Motor neuron (in vitro differentiated cells): ENCODE measurements around the gene ACAP2. TPM values are rescaled to one million over a fixed set of nuclear protein-coding genes. Genes with fewer than 3 reads are reported as not detected.
"Not testable (repeated sequence)": the region's sequence is repeated elsewhere in the genome, so short reads cannot be mapped to it uniquely, and the experiment has no call there.

Source experiments
- ATAC-seq, 8 experiments: fragments of 200-7000 bp; cut with Tn5 transposase; replicated peaks in 6 of 8; 2 replicates each; pipeline ENCODE4 v1.8.0; 2021; ENCODE audit warnings: mild to moderate bottlenecking in 8 of 8, moderate library complexity in 8 of 8
- H3K27ac ChIP-seq, 2 donors: fragments of 250-450 bp; sonication (Bioruptor Pico); 2 replicates each; pipeline ENCODE4 v1.9.0; 2021; ENCODE audit warnings: antibody characterized with exemption in 2 of 2, mild to moderate bottlenecking in 2 of 2, moderate library complexity in 1 of 2
- H3K4me1 ChIP-seq, 2 donors: fragments of 250-450 bp; sonication (Bioruptor Pico); replicated peaks in 1 of 2; 2 replicates each; pipeline ENCODE4 v1.6.1; 2021; ENCODE audit warnings: antibody characterized with exemption in 2 of 2, mild to moderate bottlenecking in 2 of 2, moderate library complexity in 1 of 2
- H3K4me3 ChIP-seq, 5 donors: fragments of 250-450 bp; sonication (Bioruptor Pico); 2 replicates each; pipeline ENCODE4 v1.9.0; 2021; ENCODE audit warnings: antibody characterized with exemption in 5 of 5, mild to moderate bottlenecking in 5 of 5, moderate library complexity in 4 of 5
- WGBS, 10 experiments: fragments of 450-650 bp; shearing (Covaris generic); methylation state at CpG; one replicate each; pipeline ENCODE4 v1.0.0; 2022; 5-methylcytosine and 5-hydroxymethylcytosine counted together
- in situ Hi-C, 9 experiments: fragments of 400-800 bp; cut with MboI; loops; one replicate each; pipeline ENCODE4 v1.15.0; 2021; ENCODE audit warnings: low sequenced_read_pairs in 9 of 9, low pct_unique_long_range_greater_than_20kb in 2 of 9; ENCODE audit not compliant: unreplicated experiment in 9 of 9
- total RNA-seq, 8 experiments: library from RNA; unstranded; fragments of 300-600 nt; gene quantifications; 2 replicates each; pipeline versions ENCODE4 v1.2.3 to v1.2.4, GENCODE V29; 2022

ACAP2 gene
- total RNA-seq, 8 experiments from 2014 or later = 35.8 to 75.8 (median 52.7) TPM

DNA sequence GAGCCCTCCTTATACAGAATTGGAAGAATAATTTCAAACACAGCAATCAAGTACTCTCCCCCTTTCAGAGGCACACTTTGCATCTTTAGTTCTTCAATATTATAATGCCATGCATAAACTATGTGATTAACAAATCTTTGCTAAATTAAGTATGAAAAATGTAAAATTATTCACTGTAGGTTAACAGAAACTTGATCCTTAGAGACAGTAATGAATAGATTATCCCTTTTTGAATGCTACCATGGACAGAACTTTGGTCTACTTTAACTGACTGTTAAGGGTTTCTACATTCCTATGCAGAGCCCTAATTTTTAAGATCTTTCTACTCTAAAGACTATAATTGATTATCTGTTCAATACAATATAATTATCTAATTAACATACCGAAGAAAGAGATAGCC lies 146.2 kb downstream of the ACAP2 start:
- WGBS, 10 experiments = 82 to 100% (median 100%) methylated on average over 1 of the region's 1 CpG; no CpG with 5 or more reads in 1 of the 10 experiments
- no peaks in the 10 kb centered on the region for H3K4me1 ChIP-seq
- in situ Hi-C loops = loop anchor here in 2 of 9 experiments (25.0 kb wide), 1 partner anchor 216 kb away; no protein-coding TSS in a partner anchor

DNA sequence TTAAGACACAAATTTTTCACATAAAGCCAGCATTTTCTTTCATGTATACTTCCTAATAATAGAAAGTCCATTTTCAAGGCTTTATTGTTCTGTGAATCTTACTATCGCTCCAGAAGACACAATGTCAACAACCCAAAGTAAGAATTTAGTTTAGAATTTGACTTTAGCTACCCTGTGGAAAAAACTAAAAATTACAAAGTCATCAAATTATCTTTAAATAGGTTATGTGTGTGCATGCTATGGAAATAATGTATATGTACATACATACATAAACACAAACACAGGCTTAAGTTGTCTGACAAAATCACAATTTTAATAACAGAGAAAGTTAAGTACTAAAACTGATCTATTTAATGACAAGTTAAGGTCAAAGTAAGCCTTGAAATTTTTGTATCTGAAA lies 151.7 kb downstream of the ACAP2 start:
- ATAC-seq = no peak
- H3K27ac ChIP-seq = no peak overlapping the region
- H3K4me3 ChIP-seq = no peak overlapping the region
- WGBS, 10 experiments = 75 to 100% (median 100%) methylated on average over 1 of the region's 1 CpG; no CpG with 5 or more reads in 3 of the 10 experiments
- H3K4me1 ChIP-seq = no peaks in the 10 kb centered on the region
- in situ Hi-C loops = loop anchor here in 2 of 9 experiments (25.0 kb wide), 1 partner anchor 221 kb away; no protein-coding TSS in a partner anchor

More for the DNA sequence above, 146.2 kb downstream of the ACAP2 start:
- Histone ChIP-seq H3K27ac (no peak overlapping the region), H3K4me3 (no peak overlapping the region)
- peak in 2 of 8 experiments; percentile 38 to 80 for ATAC-seq

DNA sequence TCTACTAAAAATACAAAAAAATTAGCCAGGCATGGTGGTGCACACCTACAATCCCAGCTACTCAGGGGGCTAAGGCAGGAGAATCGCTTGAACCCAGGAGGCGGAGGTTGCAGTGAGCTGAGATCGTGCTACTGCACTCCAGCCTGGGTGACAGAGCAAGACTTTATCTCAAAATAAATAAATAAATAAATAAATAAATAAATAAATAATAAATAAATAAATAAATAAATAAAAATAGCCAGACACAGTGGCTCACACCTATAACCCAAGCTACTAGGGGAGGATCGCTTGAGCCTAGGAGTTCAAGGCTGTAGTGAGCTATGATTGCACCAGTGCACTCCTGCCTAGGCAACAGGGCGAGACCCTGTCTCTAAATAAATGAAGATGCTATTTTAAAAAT lies 152.2 kb downstream of the ACAP2 start:
- in situ Hi-C loops = loop anchor here in 2 of 9 experiments (25.0 kb wide), 1 partner anchor 222 kb away; no protein-coding TSS in a partner anchor
- 93 to 100% (median 100%) methylated on average over 1 to 4 of the region's 5 CpGs; no CpG with 5 or more reads in 3 of the 10 experiments for WGBS, 10 experiments
- not testable (repeated sequence) for ATAC-seq, H3K4me1 ChIP-seq, H3K4me3 ChIP-seq, H3K27ac ChIP-seq

DNA sequence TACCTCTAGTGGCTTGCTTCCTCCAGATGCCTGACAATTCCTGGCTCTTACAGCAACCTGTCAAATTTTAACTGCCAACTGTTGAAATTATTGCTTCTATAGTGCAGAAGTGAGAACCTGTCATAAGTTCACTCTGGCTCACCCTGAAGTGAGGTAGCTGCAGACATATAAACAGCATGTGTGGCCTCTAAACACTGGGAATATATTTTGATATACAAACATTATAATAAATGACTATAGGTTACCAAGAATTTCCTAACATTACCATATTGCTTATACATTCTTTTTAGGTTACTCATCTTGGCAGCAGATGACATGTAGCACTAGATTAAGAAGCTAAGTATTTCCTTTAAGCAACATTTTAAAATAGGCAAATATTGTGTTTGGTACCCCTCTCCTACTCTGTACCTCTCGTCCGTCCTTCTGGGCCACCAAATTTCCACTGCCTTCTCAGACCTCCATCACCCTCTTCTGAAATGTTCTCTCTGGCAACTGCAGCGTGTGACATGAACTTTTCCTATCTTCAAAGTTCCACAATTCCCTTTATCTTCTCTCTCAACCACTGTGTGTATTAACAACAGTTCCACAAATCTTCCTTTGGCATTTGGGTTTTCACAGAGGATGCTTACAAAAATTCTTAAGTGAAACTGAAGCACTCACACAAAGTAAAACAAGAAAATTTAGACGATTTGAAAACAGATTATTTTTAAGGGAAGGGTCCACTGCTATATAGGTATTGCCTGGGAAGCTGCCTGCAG lies 156.5 kb downstream of the ACAP2 start:
- in situ Hi-C loops = loop anchor here in 2 of 9 experiments (25.0 kb wide), 1 partner anchor 226 kb away; no protein-coding TSS in a partner anchor

DNA sequence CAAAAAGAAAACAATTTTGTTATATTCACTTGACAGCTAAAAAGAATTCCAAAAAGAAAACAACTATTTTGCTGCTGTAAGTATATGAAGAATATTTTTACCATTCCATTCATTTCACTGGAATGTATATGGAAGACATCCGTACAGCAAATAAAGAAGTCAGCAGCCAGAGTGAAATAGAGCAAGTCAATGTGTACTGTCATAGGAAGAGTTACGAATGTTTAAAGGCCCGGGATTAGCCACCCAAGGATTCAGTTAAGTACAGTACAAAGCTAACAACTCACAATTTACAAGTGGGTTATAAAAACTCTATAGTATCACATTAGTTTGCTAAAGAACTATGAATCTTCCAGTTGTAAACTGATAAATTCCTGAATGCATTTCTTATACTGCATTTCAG lies 157.4 kb downstream of the ACAP2 start:
- in situ Hi-C loops = loop anchor here in 2 of 9 experiments (25.0 kb wide), 1 partner anchor 227 kb away; no protein-coding TSS in a partner anchor
- WGBS, 10 experiments = 88 to 100% (median 95%) methylated on average over 2 to 3 of the region's 3 CpGs; no CpG with 5 or more reads in 1 of the 10 experiments

More for the DNA sequence above, 156.5 kb downstream of the ACAP2 start:
- 50 to 100% (median 68%) methylated on average over 1 to 4 of the region's 4 CpGs; no CpG with 5 or more reads in 1 of the 10 experiments for WGBS, 10 experiments
- no peak overlapping the region for H3K4me3 ChIP-seq
- no peaks in the 10 kb centered on the region for H3K4me1 ChIP-seq
- peak in 2 of 8 experiments; percentile 21 to 72 for ATAC-seq
- no peak overlapping the region for H3K27ac ChIP-seq

DNA sequence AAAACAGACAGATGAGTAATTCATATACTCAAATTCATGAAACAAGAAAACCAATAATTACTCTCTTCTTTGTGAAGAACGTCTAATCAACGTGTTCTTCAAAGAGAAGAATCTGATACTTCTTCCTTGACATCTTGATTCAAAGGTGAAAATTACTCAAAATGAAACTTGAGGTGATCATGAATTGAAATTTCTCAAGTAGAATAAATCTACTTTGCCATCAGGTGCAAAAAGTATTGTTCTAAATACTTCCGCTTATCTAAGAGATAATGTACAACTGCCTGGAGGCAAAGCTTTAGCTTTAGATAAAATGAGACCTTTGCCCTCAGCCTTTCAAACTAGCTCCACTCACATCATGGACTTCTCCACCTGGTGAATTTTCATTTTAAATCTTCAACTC lies 158.0 kb downstream of the ACAP2 start:
- no peak overlapping the region for H3K27ac ChIP-seq
- no peak for ATAC-seq
- H3K4me3 ChIP-seq = no peak overlapping the region
- in situ Hi-C loops = loop anchor here in 2 of 9 experiments (25.0 kb wide), 1 partner anchor 227 kb away; no protein-coding TSS in a partner anchor
- WGBS, 10 experiments = 52 to 100% (median 94%) methylated on average over 1 to 3 of the region's 3 CpGs; no CpG with 5 or more reads in 1 of the 10 experiments
- no peaks in the 10 kb centered on the region for H3K4me1 ChIP-seq

More for the DNA sequence above, 157.4 kb downstream of the ACAP2 start:
- ATAC-seq = no peak
- H3K27ac ChIP-seq = no peak overlapping the region
- H3K4me1 ChIP-seq = no peaks in the 10 kb centered on the region
- H3K4me3 ChIP-seq = no peak overlapping the region

DNA sequence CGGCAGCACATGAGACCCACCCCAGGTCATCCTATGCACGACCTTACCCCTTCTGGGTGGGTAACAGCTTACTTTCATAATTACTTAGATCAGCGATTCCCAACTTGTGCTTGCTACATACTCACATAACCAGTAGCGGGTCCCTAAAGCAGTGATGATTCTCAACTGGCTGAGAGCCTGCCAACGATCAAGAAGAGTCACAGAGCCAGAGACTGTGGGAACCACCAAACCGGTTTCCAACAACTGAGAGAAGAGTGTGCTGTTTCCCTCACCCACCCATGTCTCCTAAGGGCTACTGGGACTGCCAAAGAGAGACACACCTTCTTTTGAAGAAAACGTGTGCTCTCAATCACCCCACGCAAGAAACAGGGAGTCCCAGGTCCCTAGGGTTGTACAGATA lies 159.9 kb downstream of the ACAP2 start:
- no peak overlapping the region for H3K4me3 ChIP-seq
- in situ Hi-C loops = loop anchor here in 2 of 9 experiments (25.0 kb wide), 1 partner anchor 229 kb away; no protein-coding TSS in a partner anchor
- 10 to 93% (median 82%) methylated on average over 1 to 8 of the region's 8 CpGs; no CpG with 5 or more reads in 2 of the 10 experiments for WGBS, 10 experiments
- H3K27ac ChIP-seq = no peak overlapping the region
- ATAC-seq = peak in 3 of 8 experiments; percentile 25 to 75 (median 48)
- no peaks in the 10 kb centered on the region for H3K4me1 ChIP-seq

DNA sequence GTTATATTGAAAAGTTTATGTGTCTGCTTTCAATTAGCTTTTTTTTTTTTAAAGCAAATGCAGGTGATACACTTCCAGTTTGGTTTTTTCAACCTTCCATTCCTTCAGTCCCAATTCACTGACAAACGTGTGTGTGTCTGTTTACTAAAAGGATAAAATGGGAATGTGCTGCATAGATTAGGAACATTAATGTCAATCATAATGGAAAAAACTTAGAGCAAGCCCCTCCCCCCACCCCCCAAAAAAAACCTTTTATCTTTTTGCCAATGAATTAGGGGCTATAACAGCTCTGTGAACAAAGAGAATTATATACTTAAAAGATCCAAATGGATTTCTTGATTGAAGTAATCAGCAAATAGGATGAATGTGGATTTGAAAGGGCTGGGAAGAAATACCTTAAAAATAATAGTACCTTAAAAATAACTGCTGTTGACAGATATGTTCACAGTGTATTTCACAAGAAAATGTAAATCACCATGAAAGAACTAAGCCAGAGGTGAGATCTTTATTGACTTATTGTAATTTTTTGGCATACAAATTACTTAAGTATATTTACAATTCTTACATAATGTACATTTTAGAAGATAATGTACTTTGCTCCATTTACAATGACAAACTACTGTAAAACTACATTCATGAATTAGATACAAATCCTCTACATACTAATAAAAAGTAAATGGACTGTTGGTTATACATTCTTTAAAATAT lies 168.4 kb downstream of the ACAP2 start:
- ATAC-seq = no peak
- H3K27ac ChIP-seq = no peak overlapping the region
- H3K4me3 ChIP-seq = no peak overlapping the region
- WGBS, 10 experiments = 0 to 80% (median 43%) methylated on average over 1 of the region's 1 CpG; no CpG with 5 or more reads in 1 of the 10 experiments
- H3K4me1 ChIP-seq = peaks cover 7 to 10% of the 10 kb centered on the region in 2 donors
- in situ Hi-C loops = loop anchor here in 4 of 9 experiments (10.0 to 25.0 kb wide), 3 partner anchors 250 to 587 kb away; partner anchors contain the start of genes FAM43A (in 2 of the 4) and PPP1R2 (in 2 of the 4)

DNA sequence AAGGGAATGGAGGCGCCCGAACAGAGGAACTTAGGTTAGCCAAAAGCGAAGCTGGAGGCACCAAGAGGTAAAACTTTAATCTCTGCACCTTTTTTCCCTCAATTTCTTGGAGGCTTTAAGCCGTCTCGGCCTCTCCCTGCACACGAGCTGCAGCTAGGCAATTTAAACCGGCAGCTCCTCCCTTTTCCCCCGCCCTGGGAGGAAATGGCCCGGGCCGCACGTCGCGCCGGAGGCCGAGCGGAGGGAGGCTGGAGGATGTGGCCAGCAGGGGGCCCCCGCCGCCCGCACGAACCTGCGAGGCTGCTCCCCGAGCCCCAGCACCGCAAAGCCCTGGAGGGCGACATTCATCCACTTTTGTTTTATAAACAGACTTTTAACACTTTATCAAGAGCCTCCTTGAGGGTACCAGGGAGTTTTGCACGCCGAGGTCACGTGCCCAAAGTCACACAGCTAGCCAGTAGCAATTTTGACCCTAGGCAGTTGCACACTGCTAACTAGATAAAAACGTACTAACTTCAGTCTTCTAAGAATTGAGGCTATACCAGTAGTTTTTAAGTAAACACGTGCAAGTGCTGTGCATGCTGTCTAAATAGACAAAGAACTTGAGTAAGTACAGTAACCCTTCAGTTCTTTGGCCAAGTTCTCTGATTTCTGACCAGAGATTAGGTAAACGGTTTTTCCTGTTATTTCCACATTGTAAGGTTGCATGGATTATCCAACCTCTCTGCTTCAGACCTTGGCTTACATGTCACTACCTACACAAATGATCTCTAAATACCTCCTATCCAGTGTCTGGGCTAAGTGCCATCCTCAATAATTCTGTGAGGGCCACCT lies 171.2 kb downstream of the ACAP2 start:
- peak overlapping the region; percentile 86 to 93 for H3K27ac ChIP-seq
- 0 to 20% (median 5%) methylated on average over 2 to 18 of the region's 30 CpGs for WGBS, 10 experiments
- in situ Hi-C loops = loop anchor here in 4 of 9 experiments (10.0 to 25.0 kb wide), 3 partner anchors 253 to 584 kb away; partner anchors contain the start of genes FAM43A (in 2 of the 4) and PPP1R2 (in 2 of the 4)
- ATAC-seq = peak; percentile 64 to 81 (median 78)
- peaks cover 12 to 15% of the 10 kb centered on the region in 2 donors for H3K4me1 ChIP-seq
- H3K4me3 ChIP-seq = peak overlapping the region; percentile 82 to 99 (median 96)

DNA sequence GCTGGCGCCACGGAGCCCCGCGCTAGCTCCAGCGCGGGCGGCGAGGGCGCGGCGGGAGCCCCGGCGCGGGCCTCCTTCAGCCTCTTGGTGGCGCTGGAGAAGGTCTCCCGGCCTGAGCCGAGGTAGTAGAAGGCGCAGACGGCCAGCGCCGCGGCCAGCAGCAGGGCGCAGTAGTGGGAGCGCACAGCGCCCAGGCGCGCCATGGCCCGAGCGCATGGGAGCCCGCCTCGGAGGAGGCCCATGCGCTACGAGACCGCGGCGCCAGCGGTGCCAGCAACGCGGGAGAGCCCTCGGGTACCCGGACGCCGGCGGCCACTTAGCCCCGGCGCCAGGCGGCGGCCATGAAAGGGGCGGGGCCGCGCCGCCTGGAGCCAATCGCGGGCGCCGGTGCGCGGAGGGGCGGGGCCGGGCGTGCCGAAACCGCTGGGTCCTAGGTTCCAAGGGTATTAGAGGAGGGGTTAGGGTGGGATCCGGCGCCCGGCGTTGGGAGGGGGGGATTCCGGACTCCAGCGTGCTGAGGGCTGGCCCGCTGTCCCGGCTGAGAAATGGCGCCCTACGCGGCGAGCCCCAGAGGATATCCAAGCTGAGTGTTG lies 171.9 kb downstream of the ACAP2 start, which contains the start of gene XXYLT1:
Gene XXYLT1 (minus strand): TSS at position 343 of the 593 bp plus-strand sequence. CDS start 101 bp downstream, at position 242.
- peak; percentile 76 to 90 (median 88) for ATAC-seq
- H3K4me1 ChIP-seq = peaks cover 12 to 15% of the 10 kb centered on the region in 2 donors
- in situ Hi-C loops = loop anchor here in 4 of 9 experiments (10.0 to 25.0 kb wide), 3 partner anchors 254 to 584 kb away; partner anchors contain the start of genes FAM43A (in 2 of the 4) and PPP1R2 (in 2 of the 4)
- 0% methylated on average over 4 of the region's 75 CpGs; no CpG with 5 or more reads in 9 of the 10 experiments for WGBS, 10 experiments
- peak within 1 kb of the TSS; percentile 86 to 93 for H3K27ac ChIP-seq
- H3K4me3 ChIP-seq = peak within 1 kb of the TSS; percentile 82 to 99 (median 96)
